GM19467 (cell line): ENCODE measurements around the gene ALK.

Source experiments
- ATAC-seq: cut with Tn5 transposase; IDR thresholded peaks from one replicate; pipeline ENCODE4 v1.9.1; 2021; ENCODE audit warnings: mild to moderate bottlenecking, moderate library complexity; ENCODE audit not compliant: unreplicated experiment

The ALK gene

GRCh38 chr2:29921560-29921915 is at the start of gene ALK:
TSS of gene ALK (minus strand) at chr2:29921586. CDS start at chr2:29920659, 927 bp downstream.
- ATAC-seq = no peak

- ATAC-seq = no peak
Measured at GRCh38 chr2:29966266-29966665, 44.9 kb upstream of the ALK start.

- no peak for ATAC-seq
Measured at GRCh38 chr2:29963972-29964570, 42.7 kb upstream of the ALK start.

GRCh38 chr2:29962922-29963321 is 41.5 kb upstream of the ALK start:
- ATAC-seq = no peak

GRCh38 chr2:29954316-29954715 is 32.9 kb upstream of the ALK start:
- ATAC-seq = no peak

GRCh38 chr2:29952973-29953372 is 31.6 kb upstream of the ALK start:
- no peak for ATAC-seq

GRCh38 chr2:29951576-29951975 is 30.2 kb upstream of the ALK start:
- no peak for ATAC-seq

- no peak for ATAC-seq
Measured at GRCh38 chr2:29950481-29950880, 29.1 kb upstream of the ALK start.

- no peak for ATAC-seq
Measured at GRCh38 chr2:29949042-29949441, 27.7 kb upstream of the ALK start.

- ATAC-seq = no peak
Measured at GRCh38 chr2:29946505-29946904, 25.1 kb upstream of the ALK start.

GRCh38 chr2:29942711-29943110 is 21.3 kb upstream of the ALK start:
- no peak for ATAC-seq

GRCh38 chr2:29940706-29941105 is 19.3 kb upstream of the ALK start:
- ATAC-seq = no peak

- ATAC-seq = no peak
Measured at GRCh38 chr2:29936020-29936419, 14.6 kb upstream of the ALK start.

- no peak for ATAC-seq
Measured at GRCh38 chr2:29931818-29932217, 10.4 kb upstream of the ALK start.

- ATAC-seq = no peak
Measured at GRCh38 chr2:29923110-29923721, 1.8 kb upstream of the ALK start.

GRCh38 chr2:29922605-29923004 is 1.2 kb upstream of the ALK start:
- ATAC-seq = no peak

GRCh38 chr2:29920631-29921559 is 491 bp downstream of the ALK start:
- no peak for ATAC-seq

GRCh38 chr2:29920130-29920577 is 1.2 kb downstream of the ALK start:
- no peak for ATAC-seq

GRCh38 chr2:29918941-29919340 is 2.4 kb downstream of the ALK start:
- no peak for ATAC-seq

GRCh38 chr2:29917781-29918180 is 3.6 kb downstream of the ALK start:
- ATAC-seq = no peak

GRCh38 chr2:29916571-29916970 is 4.8 kb downstream of the ALK start:
- ATAC-seq = no peak

GRCh38 chr2:29910960-29911359 is 10.4 kb downstream of the ALK start:
- no peak for ATAC-seq
